Hematopoietic multipotent progenitor cell treated with erythropoietin and hydrocortisone succinate and interleukin-3 and kit ligand, for 17 days (in vitro differentiated cells): ENCODE results near the gene PRKCQ.

Experiments
- DNase-seq: peaks from one replicate; pipeline ENCODE4 v3.0.0-alpha.2; 2015; ENCODE audit warnings: low spot score

Gene PRKCQ

DNA sequence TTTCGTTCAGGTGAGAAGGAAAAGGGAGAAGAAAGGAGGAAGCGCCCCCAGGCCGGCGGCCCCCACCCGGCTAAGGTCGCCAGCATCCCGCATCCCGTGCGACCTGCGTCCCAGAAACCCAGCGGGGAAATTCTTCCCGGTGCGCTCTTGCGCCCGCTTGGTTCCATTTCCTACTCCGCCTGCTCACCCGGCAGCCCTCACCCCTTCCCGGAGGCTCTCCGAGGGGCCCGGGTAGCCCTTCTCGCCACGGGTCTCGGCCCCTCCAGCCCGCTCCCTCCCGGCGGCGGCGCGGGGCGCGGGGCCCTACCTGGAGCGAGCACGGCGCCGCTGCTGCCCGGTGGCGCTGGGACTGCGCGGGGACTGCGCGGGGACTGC, at the start of gene PRKCQ:
PRKCQ (minus strand) TSS at position 373 of the 375 bp plus-strand sequence. CDS start 65,141 bp downstream, outside the sequence.
- no peak for DNase-seq

DNA sequence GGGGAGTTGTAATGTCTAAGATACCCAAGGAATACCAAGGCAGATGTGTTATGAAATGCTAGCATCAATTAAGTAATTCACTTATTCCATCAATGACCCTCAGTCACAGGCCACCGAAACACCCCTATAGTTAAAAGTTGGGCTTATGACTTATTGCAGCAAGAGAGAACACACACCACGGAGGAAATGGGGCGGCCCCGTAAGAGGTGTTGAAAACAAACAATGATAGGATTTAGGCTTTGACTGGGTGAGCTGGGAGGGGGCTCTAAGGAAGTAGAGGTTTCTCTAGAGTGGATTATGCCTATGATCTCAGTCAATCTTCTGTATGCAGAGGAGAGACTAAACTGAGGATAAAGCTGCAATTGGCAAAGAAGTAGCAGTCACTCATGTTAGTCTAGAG, 45.4 kb upstream of the PRKCQ start:
- no peak for DNase-seq

DNA sequence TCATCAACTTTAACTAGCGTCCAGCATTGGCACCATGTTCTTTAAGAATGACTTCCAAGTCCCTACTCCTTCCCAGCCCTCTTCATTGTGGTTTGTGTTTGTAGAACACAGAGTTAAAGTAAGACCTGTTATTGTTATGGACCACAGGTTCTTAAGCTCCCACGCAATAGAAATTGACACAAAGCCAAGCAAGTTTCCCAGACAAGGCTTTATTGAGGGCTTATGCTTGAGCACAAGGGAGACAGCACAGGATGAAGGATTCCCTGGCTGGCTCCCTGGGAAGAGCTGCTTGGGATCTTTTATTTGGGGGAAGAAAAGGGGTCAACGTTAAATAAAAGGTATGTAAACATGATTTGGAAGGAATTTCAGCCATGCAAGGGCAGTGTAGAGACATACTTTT, 44.3 kb upstream of the PRKCQ start:
- DNase-seq: no peak

DNA sequence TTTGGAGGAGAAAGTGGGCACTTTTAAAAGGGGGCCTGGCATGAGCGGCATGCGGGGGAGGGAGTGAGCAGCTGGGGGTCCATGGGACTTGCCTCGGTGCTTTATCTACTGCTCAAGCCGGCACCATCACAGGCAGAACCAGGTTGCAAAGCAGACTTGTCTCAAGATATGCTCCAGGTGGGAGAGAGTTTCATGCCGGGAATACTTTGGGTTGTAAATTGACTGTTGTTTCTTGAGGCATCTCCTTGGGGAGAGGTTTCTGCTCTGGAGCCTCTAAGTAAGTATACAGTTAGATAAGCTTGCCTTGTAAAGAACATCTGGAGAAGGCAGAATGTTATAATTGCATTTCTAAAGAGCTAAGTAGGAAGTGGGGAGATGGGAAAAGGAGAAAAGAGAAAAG, 42.8 kb upstream of the PRKCQ start:
- DNase-seq: no peak

DNA sequence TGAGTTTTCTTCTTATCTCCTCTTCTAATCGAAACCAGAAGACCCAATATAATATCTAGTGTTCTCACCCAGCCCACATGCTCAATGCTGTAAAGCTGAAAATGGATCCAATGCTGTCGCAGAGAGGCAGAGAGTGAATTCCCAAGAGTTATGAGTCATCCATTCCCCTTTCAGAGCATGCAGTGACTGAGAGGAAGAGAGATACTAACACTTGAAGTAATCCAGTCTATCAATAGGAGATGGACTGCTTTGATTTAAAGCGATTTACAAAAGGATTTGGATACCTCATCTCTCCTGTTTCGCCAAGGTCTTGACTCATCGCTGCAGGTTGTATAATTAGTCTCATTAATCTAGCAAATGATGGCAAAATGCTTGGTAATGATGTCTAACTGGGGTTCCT, 41.5 kb upstream of the PRKCQ start:
- DNase-seq: no peak

DNA sequence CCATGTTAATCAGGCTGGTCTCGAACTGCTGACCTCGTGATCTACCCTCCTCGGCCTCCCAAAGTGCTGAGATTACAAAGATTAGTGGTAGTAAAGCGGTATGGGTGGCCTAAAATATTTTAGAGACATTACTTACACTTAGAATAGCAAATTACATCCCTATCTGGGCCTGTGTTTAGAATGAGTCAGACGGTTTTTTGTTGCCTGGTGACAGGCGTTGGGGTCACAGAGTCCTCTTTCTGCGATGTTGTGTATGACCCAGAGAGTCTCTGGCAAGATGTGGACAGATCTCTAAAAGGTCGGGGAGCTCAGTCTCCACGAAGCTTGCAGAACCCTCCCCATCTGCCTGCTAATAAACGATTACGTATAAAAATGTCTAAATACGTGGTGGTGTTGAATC, 39.6 kb upstream of the PRKCQ start:
- no peak for DNase-seq

DNA sequence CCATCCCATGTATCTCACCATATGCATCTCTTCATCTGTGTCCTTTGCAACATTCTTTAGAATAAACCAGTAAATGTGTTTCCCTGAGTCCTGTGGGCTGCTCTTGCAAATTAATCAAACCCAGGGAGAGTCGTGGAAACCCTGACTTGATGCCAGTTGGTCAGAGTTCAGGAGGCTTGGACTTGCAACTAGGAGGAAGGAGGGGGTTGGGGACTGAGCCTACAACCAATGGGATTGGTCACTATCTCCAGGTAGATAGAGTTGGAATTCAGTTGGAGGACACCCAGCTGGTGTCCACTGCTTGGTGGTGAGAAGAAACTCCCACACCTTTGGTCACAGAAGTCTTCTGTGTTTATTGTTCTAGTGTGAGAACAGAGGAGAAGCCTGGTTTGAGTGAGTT, 38.3 kb upstream of the PRKCQ start:
- no peak for DNase-seq

DNA sequence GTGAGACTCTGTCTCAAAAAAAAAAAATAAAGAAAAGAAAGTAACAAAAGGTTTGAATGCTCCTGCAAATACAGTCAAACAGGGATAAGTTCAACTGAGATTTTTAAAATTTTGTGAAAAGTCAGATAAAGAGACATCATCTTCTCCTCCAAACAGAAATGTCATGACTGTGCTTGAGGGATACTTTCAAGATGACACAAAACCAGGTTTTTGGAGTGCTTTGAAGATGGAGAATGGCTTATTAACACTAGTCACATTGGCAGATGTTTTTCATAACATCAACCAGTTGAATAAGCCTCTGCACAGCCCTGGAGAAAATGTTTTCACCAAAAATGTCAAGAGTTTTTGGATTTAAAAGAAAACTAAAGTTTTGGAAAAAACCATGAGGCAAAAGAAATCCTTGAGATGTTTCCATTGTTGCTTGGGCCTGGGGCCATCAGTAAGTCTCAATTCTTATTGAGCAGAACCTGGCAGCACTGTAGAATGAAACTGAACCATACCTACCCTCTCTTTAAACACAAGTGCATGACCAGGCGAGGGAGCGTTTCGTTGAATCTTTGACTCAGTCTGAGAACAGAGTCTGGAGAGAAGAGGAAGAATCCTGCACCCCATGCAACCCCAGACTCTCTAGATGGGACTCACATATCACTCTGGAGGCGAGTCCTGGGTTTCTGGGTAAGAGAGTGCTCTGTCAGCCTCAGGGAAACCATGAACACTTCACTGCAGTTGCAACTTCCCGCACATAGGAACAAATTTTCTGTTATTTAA, 37.4 kb upstream of the PRKCQ start:
- DNase-seq: no peak

DNA sequence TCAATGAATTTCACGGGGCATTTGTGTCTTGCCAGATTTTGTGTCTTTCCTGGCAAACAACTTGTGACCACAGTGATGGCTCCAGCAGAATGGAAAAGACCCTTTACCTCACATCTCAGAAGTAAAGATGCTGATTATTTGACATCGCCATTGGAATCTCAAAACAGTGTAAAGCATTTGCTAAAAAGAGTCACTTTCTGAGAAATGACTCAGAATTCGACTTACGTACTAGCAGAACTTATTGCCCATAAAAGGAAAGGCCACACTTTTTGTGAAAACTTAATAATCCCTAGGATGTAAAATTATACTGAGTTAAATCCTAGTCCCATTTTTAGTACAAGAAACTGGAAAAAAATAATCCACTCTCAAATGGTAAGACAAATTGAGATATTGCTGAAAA, 35.9 kb upstream of the PRKCQ start:
- no peak for DNase-seq

DNA sequence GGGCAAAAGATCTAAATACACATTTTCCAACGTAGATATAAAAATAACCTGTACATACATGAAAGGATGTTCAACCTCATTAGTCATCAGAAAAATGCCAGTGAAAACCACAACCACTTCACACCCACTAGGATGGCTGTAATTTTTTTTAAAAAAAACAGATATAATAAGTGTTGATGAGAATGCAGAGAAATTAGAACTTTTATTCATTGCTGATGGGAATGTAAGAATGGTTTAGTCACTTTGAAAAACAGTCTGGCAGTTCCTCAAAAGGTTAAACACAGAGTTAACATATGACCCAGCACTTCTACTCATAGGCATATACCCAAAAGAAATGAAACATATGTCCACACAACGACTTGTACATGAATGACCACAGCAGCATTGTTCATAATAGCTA, 32.3 kb upstream of the PRKCQ start:
- DNase-seq: no peak

DNA sequence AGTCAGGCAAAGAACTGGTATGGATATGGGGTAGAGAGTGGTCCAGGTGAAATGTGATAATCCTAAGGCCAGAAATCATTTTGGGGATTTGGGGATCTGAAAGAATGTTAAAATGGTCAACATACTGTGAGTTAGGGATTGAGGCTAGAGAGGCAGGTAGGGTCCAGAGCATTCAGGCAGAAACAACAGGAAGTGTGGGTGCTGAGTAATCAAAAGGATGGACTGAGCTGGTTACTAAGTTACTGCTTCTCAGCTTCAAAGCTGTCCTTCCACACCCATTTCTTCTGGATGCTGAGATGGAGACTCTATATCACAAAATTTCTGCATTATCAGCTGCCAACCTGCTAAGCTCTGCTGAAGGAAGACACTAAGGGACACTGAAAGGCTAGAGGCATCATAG, 30.6 kb upstream of the PRKCQ start:
- DNase-seq: no peak

DNA sequence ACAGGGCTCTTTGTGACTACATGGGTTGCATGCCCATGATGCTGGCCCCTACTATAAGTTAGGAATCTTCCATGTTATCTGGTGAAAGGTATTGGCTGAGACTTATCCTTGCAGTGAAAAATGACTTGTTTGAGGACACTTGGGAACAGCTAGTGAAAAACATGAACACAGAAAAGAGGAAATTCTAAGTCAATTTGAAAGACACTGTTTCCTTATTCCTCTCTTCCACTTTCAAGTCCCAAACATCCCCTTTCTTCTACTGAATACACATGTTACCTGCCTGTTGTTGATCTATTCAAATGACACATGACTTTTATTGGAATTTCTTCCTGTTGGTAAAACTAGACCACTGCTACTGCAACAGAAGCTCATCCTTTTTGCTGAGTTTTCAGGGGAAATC, 29.5 kb upstream of the PRKCQ start:
- no peak for DNase-seq

DNA sequence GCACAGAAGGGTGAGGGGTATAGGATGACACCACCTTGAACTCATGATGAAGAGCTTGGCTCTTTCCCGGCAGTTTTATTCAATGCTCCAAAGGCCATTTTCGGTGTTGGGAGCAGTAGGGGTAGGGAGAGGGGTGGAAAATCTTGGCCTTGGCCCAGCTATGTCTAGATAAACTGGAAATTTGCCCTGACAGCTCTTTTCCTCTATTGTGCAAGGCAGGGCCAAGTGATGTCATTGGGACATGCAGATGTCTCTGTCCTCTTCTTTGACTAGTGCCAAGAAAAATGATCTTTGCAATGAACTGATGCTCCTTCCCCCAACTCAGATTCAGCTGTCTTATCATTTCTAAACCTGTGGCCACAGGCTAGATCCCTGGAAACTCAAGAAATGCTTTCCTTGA, 27.7 kb upstream of the PRKCQ start:
- no peak for DNase-seq

DNA sequence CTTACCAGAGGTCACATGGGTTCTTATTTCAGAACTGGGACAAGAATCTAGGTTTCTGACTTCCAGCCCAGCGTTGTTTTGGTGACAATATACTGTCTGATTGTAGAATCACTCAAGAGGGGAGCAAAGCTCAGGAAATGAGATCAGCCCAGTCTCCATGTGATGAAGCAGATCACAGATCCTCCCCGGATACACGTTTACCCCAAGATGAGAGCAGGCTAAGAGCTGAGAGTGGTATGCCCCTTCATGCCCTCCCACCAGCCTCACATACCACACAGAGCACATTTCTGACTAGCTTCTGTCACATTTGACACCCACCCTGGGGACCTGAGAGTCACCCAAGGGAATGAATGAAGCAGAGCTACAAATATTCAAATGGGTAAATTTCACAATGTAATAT, 27.1 kb upstream of the PRKCQ start:
- DNase-seq: no peak

DNA sequence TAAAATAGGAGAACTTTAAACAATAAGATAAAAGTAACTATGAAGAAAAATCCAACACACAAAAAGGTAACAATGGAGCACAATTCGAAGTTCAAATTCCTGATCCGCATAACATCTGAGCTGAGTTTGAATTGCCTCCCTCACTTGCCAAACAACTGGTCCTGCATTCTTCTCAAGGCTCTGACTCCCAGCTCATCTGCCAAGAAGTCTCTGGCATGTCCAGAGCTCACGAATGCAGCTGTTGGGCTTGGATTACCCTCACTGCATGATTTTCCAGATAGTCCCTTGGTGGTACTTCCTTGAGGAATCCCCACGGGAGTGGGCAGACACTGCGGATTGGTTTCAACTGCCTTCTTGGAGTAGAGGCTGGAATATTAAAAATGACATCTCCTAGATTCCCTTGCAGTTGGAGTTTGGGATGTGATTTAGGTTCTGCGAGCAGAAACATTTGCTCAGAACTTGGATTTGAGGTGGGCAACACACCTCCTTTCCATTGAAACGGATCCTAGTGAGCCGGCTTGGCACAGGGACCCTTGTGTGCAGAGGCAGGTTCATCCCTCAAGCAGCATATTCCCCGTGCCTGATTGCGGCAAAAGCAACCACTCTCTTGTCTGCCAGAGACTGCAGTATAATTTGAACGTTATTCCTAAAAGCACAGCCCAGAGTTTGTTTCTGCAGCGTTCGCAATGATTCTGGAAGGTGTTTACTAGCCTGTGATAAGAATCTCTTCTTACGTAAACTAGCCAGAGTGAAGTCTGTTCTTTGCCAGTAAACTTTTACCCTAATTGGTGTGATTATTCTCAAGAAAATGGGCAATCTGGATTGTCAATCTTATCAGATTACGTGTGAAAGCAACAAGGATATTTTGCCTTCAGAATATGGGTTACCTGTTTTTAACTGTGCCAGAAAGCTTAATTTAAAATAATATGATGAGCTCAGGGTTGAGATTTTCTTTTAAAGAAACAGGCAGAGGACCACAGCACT, 23.4 kb upstream of the PRKCQ start:
- DNase-seq: no peak

DNA sequence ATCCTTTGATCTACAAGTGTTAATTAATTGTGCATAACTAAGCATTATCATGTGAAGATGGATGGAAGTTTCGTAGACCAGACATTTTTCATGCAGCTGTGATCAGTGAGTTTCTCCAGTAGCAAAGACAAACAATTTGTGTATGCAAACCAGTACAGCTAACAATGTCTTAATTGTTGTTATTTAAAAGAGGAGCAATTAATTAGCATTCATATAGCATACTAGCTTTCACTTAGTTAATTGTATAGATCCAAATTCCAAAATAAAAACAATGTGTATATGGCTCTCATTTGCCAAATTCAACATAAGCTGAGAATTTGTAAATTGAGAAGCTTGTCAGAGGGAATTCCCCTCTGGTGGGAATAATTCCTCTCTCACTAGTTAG, 22.6 kb upstream of the PRKCQ start:
- no peak for DNase-seq

DNA sequence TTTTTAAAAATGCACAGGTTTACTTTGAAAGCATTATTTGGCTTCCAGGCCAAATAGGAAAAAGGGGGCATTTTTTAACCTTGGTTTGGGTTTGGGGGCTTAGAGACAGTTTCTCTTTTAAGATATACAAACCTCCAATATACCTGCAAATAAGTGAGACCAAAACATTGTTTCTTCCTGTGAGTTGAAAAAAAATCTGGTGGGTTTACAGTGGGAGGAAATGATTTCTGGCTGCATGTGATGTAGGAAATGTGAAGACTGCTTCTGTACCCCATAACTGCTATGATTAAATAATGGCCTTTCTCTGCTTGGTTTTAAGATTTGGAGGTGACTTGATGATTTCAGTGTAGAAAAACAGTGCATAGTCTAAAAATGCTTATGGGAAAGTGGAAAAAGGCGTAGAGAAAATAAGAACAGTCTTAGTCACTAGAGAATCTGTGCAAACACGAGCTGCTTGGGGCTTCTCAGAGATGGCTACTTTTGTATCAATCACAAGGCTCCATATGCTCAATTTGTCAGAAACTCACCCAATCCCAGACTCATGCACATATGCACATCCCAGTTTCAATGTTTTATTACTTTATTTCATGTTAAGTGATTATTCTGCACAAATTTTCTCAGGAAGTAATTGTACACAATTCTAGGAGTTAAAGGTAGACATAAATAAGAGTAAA, 22.1 kb upstream of the PRKCQ start:
- DNase-seq: no peak

DNA sequence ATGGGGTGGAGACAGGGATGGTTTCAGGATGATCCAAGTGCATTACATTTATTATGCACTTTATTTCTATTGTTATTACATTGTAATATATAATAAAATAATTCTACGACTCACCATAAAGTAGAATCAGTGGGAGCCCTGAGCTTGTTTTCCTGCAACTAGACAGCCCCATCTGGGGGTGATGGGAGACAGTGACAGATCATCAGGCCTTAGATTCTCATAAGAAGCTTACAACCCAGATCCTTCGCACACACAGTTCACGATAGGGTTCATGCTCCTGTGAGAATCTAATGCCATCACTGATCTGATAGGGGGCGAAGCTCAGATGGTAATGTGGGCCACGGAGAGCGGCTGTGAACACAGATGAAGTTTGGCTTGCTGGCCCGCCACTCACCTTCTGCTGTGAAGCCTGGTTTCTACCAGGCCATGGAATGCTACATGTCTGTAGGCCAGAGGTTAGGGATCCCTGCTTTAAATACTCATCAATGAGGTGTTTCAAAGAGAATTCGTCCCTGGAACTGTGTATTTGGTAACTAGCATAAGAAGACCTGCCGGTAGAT, 21.2 kb upstream of the PRKCQ start:
- DNase-seq: no peak

DNA sequence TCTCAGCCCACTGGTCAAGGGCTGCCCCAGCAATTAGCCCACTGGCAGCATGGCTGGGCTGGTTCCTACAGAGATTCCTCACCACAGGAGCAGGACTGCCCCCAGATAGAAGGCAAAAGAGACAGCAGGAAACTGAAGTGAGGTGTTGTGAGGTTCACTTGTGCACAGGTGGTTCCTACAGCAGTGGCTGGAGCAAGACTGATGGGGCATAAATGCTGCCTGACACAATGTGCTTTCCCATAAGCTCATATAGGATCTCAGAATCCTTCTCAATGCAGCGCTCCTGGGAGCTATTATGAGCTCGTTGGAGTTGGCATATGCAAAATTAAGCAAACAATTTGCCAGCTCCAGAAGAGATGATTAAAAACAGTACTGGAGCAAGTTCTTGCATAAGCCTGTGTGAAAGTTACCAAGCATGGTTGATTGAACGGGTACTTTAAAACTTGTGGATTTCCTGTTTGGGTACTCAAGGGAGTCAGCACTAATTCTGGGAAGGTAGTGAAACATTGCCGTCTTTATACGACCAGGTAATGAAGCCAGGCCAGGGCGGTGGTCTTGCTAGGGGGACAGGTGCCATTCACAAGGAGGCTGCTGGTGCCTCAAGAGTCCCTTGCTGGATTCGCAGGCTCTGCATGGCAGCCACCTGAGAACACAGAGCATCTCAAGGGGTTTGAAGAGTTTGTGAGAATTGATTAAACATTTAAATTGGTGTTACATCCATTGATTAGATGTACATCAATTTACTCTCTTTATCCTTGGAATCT, 20.3 kb upstream of the PRKCQ start:
- no peak for DNase-seq

DNA sequence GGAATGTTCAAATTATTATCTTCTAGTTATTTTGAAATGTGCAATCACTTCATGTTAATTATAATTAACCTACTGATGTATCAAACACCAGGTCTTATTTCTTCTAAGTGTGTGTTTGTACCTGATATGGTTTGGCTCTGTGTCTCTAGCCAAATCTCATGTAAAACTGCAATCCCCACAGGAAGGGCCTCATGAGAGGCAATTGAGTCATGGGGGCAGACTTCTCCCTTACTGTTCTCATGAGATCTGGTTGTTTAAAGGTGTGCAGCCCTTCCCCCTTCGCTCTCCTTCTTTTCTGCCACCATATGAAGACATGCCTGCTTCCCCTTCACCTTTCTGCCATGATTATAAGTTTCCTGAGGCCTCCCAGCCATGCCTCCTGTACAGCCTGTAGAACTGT, 18.6 kb upstream of the PRKCQ start:
- DNase-seq: no peak

DNA sequence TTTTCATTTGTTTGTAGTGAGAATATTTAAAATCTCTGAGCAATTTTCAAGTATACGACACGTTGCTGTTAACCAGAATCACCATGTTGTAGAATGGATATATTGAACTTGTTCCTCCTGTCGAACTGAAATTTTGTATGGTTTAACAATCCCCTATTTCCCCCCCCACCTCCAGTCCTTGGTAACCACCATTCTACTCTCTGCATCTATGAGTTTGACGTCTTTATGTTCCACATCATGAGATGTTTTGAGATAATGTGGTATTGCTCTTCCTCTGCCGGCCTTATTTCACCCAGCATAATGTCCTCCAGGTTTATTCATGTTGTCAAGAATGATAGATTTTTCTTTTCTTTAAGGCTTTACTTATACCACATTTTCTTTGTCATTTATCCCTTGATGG, 17.4 kb upstream of the PRKCQ start:
- DNase-seq: no peak

DNA sequence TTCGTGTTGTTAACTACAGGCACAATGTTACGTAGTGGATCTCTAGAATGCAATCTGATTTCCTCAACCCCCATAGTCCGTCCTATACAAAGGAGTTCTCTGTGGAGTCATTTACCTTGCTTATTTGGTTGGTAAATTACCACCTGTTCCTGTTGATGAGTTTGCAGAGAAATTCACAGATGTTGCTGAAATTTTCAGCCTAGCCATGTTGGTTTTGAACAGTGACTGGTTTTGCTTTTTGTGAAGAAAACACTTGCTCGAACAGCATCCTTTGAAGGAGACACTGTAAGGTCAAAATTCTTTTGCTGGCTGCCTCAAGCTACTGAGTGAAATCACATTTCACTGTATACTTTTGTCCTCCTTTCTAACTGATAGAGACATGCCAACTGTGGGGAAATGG, 15.4 kb upstream of the PRKCQ start:
- no peak for DNase-seq
